GM12878 (cell line): ENCODE data around the gene DGKI. TPM values are rescaled to one million over a fixed set of nuclear protein-coding genes. Genes with fewer than 3 reads are reported as not detected.

Experiments
- ATAC-seq: fragments of 200-7000 bp; cut with Tn5 transposase; 3 replicates; pipeline ENCODE4 v1.9.1; 2020; ENCODE audit warnings: mild to moderate bottlenecking, moderate library complexity
- BruUV-seq: library from RNA; stranded (reverse); fragments of 400-500 nt; replicated peaks from 2 replicates; lab custom pipeline; 2021; lab: Mats Ljungman, UMichigan
- CTCF ChIA-PET: fragments of 300-600 bp; sonication (Branson Sonifier 250); formaldehyde crosslinking; extraction: SDS; loops from one replicate; lab custom pipeline; 2021; ENCODE audit warnings: inconsistent platforms; lab: Yijun Ruan, JAX
- POLR2A ChIA-PET: fragments of 350-600 bp; formaldehyde crosslinking; extraction: SDS; loops from one replicate; lab custom pipeline; 2021; ENCODE audit warnings: inconsistent platforms; lab: Charles Lee
- RAD21 ChIA-PET: fragments of 300-600 bp; sonication (Branson Sonifier 250); formaldehyde crosslinking; loops from one replicate; lab custom pipeline; 2023; ENCODE audit warnings: antibody characterized with exemption; ENCODE audit not compliant: unreplicated experiment; lab: Charles Lee
- SMC1A ChIA-PET: fragments of 300-600 bp; sonication (Branson Sonifier 250); formaldehyde crosslinking; loops from one replicate; lab custom pipeline; 2023; ENCODE audit not compliant: unreplicated experiment, uncharacterized antibody; lab: Charles Lee
- DNase-seq: peaks from one replicate; pipeline ENCODE4 v3.0.0-alpha.2; 2011; ENCODE audit warnings: low read depth, low spot score
- FAIRE-seq: peaks from 3 replicates; lab custom pipeline; 2011; peaks lifted over from hg19 to GRCh38; lab: Jason Lieb, UNC
- H2AFZ ChIP-seq: 2 replicates; pipeline ENCODE4 v1.6.0; 2011; ENCODE audit warnings: low read depth, low read length, control low read depth; ENCODE audit not compliant: control insufficient read depth
- H3K27ac ChIP-seq: 2 replicates; pipeline ENCODE4 v1.5.1; 2011; ENCODE audit warnings: control low read depth; ENCODE audit not compliant: control insufficient read depth, insufficient read depth
- H3K27me3 ChIP-seq, 2 experiments: replicated peaks in 1 of 2; 2 replicates each; pipeline versions ENCODE4 v1.6.0 to v1.6.1; 2011; ENCODE audit warnings: low read length in 1 of 2; ENCODE audit not compliant: control insufficient read depth in 2 of 2, insufficient read depth in 2 of 2
- H3K36me3 ChIP-seq, 2 experiments: 2 replicates each; pipeline ENCODE4 v1.5.1; 2011; ENCODE audit warnings: low read length in 1 of 2; ENCODE audit not compliant: control insufficient read depth in 2 of 2, insufficient read depth in 2 of 2
- H3K4me1 ChIP-seq: 2 replicates; pipeline ENCODE4 v1.6.1; 2011; ENCODE audit warnings: mild to moderate bottlenecking, low read length, moderate library complexity, mixed read lengths; ENCODE audit not compliant: control insufficient read depth, insufficient read depth
- H3K4me2 ChIP-seq: 2 replicates; pipeline ENCODE4 v1.6.0; 2011; ENCODE audit warnings: control low read depth; ENCODE audit not compliant: control insufficient read depth, insufficient read depth
- H3K4me3 ChIP-seq: fragments of 200-600 bp; sonication (generic); 2 replicates; pipeline ENCODE4 v1.5.1; 2016
- H3K79me2 ChIP-seq: 2 replicates; pipeline ENCODE4 v1.6.0; 2011; ENCODE audit warnings: low read length; ENCODE audit not compliant: control insufficient read depth, insufficient read depth
- H3K9ac ChIP-seq: 2 replicates; pipeline ENCODE4 v1.8.0; 2011; ENCODE audit warnings: low read length, control low read depth, mixed read lengths; ENCODE audit not compliant: control insufficient read depth, insufficient read depth
- H3K9me3 ChIP-seq: replicated peaks from 3 replicates; pipeline ENCODE4 v1.5.1; 2011; ENCODE audit warnings: mild to moderate bottlenecking, low read length; ENCODE audit not compliant: control insufficient read depth, insufficient read depth
- H4K20me1 ChIP-seq: 2 replicates; pipeline ENCODE4 v1.6.0; 2011; ENCODE audit not compliant: control insufficient read depth, insufficient read depth
- EZH2 ChIP-seq: IDR thresholded peaks from 2 replicates; pipeline ENCODE4 v1.6.1; 2012; ENCODE audit warnings: low read depth, mild to moderate bottlenecking, control low read depth, inconsistent platforms, low read length, borderline replicate concordance; ENCODE audit not compliant: control insufficient read depth
- NFYA ChIP-seq: IDR thresholded peaks from 2 replicates; pipeline ENCODE4 v1.6.1; 2011; ENCODE audit warnings: low read depth, mild to moderate bottlenecking, low read length, improper control_type of control experiment, borderline replicate concordance
- RAD21 ChIP-seq: IDR thresholded peaks from 2 replicates; pipeline ENCODE4 v1.6.1; 2011; ENCODE audit warnings: mild to moderate bottlenecking, low read depth, low read length, moderate library complexity; ENCODE audit not compliant: insufficient read depth
- RB1 ChIP-seq: fragments of 450-650 bp; formaldehyde crosslinking; IDR thresholded peaks from 2 replicates; pipeline ENCODE4 v1.6.1; 2017; ENCODE audit warnings: mild to moderate bottlenecking, borderline replicate concordance
- SMARCA5 ChIP-seq: fragments of 450-650 bp; IDR thresholded peaks from 2 replicates; pipeline ENCODE4 v1.6.1; 2017; ENCODE audit warnings: mild to moderate bottlenecking
- WRNIP1 ChIP-seq: IDR thresholded peaks from 2 replicates; pipeline ENCODE4 v1.6.1; 2011; ENCODE audit warnings: low read depth, low read length, improper control_type of control experiment, borderline replicate concordance
- WGBS: methylation state at CpG from one replicate; pipeline ENCODE4 v1.1.6; 2016; ENCODE audit warnings: low lambda C conversion rate; ENCODE audit not compliant: insufficient replicate concordance, insufficient coverage; ENCODE audit errors: missing lambda C conversion rate; 5-methylcytosine and 5-hydroxymethylcytosine counted together
- in situ Hi-C: fragments of 300-500 bp; cut with MboI; formaldehyde crosslinking; loops from 9 replicates; pipeline ENCODE4 v1.14.3; 2018; ENCODE audit warnings: mixed read lengths
- intact Hi-C: fragments of 100-400 bp; cut with micrococcal nuclease; formaldehyde crosslinking; loops from one replicate; pipeline ENCODE4 v1.14.2; 2022; ENCODE audit not compliant: unreplicated experiment
- polyA plus RNA-seq, 11 experiments: library from polyadenylated mRNA; depleted of rRNA in 4 of 11; unstranded in 6 of 11; stranded (reverse) in 5 of 11; fragments of >200 nt; fragmentation: Nextera tagmentation in 4 of 11; fragmentation: Illumina TruSeq in 1 of 11; extraction: Ambion mirVana in 4 of 11; extraction: Trizol in 1 of 11; gene quantifications; 1 replicate in 1 of 11; 2 replicates in 10 of 11; pipeline versions ENCODE4 v1.2.1 to v1.2.3, GENCODE V29; 2011 to 2016; ENCODE audit warnings: inconsistent platforms in 2 of 11, missing spikeins in 2 of 11, low read depth in 1 of 11
- total RNA-seq, 4 experiments: library from RNA; depleted of rRNA in 3 of 4; stranded (reverse); fragments of >200 nt in 3 of 4; fragmentation: Illumina TruSeq in 1 of 4; extraction: Trizol in 1 of 4; gene quantifications; 2 replicates each; pipeline versions ENCODE4 v1.2.1 to v1.2.3, GENCODE V29; 2013 to 2021
- TF ChIP-seq, protein P1 (sequence below), 3 experiments: IDR thresholded peaks in 2 of 3; conservative IDR thresholded peaks in 1 of 3; 2 replicates each; pipeline ENCODE4 v1.5.1; 2011; ENCODE audit warnings: low read depth in 3 of 3, low read length in 3 of 3, mild to moderate bottlenecking in 3 of 3, control low read depth in 2 of 3, moderate library complexity in 2 of 3, inconsistent platforms in 1 of 3, mixed read lengths in 1 of 3; ENCODE audit not compliant: control insufficient read depth in 2 of 3, insufficient read depth in 1 of 3; ENCODE audit errors: extremely low read depth in 1 of 3
- TF ChIP-seq, protein P2 (sequence below): IDR thresholded peaks from 2 replicates; pipeline ENCODE4 v1.6.1; 2012; ENCODE audit warnings: low read depth, low read length, improper control_type of control experiment
- TF ChIP-seq, protein P3 (sequence below): fragments of 450-650 bp; IDR thresholded peaks from 2 replicates; pipeline ENCODE4 v1.6.1; 2018; ENCODE audit warnings: mild to moderate bottlenecking, low read depth, moderate library complexity; ENCODE audit not compliant: partially characterized antibody
- TF ChIP-seq, protein P4 (sequence below): fragments of 450-650 bp; IDR thresholded peaks from 2 replicates; pipeline ENCODE4 v1.6.1; 2018; ENCODE audit warnings: borderline replicate concordance, mild to moderate bottlenecking; ENCODE audit not compliant: partially characterized antibody

DGKI gene
- total and polyA plus RNA-seq, 10 of the 15 experiments (the other 5 are each of a cell fraction or from before 2014, with no cell fraction given), result 10.4 to 37.1 (median 22.1) TPM

DNA sequence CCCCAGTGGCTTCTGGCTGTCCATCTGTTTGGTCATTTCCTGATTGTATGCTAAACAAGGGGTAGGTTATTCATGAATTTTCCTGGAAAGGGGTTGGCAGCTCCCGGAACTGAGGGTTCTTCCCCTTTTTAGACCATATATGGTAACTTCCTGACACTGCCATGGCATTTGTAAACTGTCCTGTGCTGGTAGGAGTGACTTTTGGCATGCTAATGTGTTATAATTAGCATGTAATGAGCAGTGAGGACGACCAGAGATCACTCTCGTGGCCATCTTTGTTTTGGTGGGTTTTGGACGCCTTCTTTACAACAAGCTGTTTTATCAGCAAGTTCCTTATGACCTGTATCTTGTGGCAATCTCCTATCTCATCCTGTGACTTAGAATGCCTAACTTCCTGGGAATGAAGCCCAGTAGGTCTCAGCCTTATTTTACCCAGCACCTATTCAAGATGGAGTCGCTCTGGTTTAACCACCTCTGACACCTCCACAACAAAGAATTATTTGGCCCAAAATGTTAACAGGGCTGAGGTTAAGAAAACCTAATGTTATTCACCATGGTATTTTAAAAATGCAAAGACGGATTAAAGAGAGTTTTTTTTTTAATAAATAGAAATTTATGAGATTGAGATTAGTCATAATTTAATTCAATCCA lies 500.9 kb downstream of the DGKI start:
- ChIA-PET SMC1A (no interaction called here), POLR2A (no interaction called here), CTCF (interaction anchor here (0.6 to 1.2 kb wide), 3 partner anchors 10 to 176 kb away, joined by 3 to 4 read pairs (median 3); no protein-coding TSS in a partner anchor), RAD21 (interaction anchor here (1.1 kb wide), 1 partner anchor 181 kb away, joined by 3 read pairs; no protein-coding TSS in a partner anchor)
- intact Hi-C loops (no loop called here), in situ Hi-C loops (no loop called here)
- Histone ChIP-seq H3K4me3 (no peak overlapping the region), H3K27me3 (no peaks in the 10 kb centered on the region), H3K4me2 (no peak overlapping the region), H2AFZ (no peak overlapping the region), H3K4me1 (no peaks in the 10 kb centered on the region), H3K9ac (no peak overlapping the region), H3K79me2 (no peaks in the 10 kb centered on the region), H4K20me1 (no peaks in the 10 kb centered on the region), H3K27ac (no peak overlapping the region), H3K36me3 (no peaks in the 10 kb centered on the region), H3K9me3 (no peaks in the 10 kb centered on the region)
- FAIRE-seq (no peak), ATAC-seq (no peak), DNase-seq (no peak)
- WGBS, result 16% methylated on average over 6 of the region's 6 CpGs
- BruUV-seq, result no TSS peak
- TF ChIP-seq NFYA (no peak), RAD21 (no peak), EZH2 (no peak), RB1 (no peak), WRNIP1 (no peak), SMARCA5 (no peak)
- TF ChIP-seq, protein P1, sequence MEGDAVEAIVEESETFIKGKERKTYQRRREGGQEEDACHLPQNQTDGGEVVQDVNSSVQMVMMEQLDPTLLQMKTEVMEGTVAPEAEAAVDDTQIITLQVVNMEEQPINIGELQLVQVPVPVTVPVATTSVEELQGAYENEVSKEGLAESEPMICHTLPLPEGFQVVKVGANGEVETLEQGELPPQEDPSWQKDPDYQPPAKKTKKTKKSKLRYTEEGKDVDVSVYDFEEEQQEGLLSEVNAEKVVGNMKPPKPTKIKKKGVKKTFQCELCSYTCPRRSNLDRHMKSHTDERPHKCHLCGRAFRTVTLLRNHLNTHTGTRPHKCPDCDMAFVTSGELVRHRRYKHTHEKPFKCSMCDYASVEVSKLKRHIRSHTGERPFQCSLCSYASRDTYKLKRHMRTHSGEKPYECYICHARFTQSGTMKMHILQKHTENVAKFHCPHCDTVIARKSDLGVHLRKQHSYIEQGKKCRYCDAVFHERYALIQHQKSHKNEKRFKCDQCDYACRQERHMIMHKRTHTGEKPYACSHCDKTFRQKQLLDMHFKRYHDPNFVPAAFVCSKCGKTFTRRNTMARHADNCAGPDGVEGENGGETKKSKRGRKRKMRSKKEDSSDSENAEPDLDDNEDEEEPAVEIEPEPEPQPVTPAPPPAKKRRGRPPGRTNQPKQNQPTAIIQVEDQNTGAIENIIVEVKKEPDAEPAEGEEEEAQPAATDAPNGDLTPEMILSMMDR (IDR thresholded peaks at IDR 0.05 in 2 of 3, conservative IDR thresholded peaks at IDR 0.05 in 1 of 3; ENCODE audit: control insufficient read depth in 2 of 3, extremely low read depth in 1 of 3, insufficient read depth in 1 of 3, low read depth in 3 of 3, low read length in 3 of 3), result no peak
- TF ChIP-seq, protein P2, sequence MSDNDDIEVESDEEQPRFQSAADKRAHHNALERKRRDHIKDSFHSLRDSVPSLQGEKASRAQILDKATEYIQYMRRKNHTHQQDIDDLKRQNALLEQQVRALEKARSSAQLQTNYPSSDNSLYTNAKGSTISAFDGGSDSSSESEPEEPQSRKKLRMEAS, result no peak
- TF ChIP-seq, protein P3, sequence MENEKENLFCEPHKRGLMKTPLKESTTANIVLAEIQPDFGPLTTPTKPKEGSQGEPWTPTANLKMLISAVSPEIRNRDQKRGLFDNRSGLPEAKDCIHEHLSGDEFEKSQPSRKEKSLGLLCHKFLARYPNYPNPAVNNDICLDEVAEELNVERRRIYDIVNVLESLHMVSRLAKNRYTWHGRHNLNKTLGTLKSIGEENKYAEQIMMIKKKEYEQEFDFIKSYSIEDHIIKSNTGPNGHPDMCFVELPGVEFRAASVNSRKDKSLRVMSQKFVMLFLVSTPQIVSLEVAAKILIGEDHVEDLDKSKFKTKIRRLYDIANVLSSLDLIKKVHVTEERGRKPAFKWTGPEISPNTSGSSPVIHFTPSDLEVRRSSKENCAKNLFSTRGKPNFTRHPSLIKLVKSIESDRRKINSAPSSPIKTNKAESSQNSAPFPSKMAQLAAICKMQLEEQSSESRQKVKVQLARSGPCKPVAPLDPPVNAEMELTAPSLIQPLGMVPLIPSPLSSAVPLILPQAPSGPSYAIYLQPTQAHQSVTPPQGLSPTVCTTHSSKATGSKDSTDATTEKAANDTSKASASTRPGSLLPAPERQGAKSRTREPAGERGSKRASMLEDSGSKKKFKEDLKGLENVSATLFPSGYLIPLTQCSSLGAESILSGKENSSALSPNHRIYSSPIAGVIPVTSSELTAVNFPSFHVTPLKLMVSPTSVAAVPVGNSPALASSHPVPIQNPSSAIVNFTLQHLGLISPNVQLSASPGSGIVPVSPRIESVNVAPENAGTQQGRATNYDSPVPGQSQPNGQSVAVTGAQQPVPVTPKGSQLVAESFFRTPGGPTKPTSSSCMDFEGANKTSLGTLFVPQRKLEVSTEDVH, result no peak
- TF ChIP-seq, protein P4, sequence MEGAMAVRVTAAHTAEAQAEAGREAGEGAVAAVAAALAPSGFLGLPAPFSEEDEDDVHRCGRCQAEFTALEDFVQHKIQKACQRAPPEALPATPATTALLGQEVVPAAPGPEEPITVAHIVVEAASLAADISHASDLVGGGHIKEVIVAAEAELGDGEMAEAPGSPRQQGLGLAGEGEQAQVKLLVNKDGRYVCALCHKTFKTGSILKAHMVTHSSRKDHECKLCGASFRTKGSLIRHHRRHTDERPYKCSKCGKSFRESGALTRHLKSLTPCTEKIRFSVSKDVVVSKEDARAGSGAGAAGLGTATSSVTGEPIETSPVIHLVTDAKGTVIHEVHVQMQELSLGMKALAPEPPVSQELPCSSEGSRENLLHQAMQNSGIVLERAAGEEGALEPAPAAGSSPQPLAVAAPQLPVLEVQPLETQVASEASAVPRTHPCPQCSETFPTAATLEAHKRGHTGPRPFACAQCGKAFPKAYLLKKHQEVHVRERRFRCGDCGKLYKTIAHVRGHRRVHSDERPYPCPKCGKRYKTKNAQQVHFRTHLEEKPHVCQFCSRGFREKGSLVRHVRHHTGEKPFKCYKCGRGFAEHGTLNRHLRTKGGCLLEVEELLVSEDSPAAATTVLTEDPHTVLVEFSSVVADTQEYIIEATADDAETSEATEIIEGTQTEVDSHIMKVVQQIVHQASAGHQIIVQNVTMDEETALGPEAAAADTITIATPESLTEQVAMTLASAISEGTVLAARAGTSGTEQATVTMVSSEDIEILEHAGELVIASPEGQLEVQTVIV, result no peak
